GM12878 (cell line): ENCODE data around the gene BMP7. TPM values are rescaled to one million over a fixed set of nuclear protein-coding genes. Genes with fewer than 3 reads are reported as not detected.

ENCODE experiments used
- ATAC-seq: fragments of 200-7000 bp; cut with Tn5 transposase; 3 replicates; pipeline ENCODE4 v1.9.1; 2020; ENCODE audit warnings: mild to moderate bottlenecking, moderate library complexity
- BruUV-seq: library from RNA; stranded (reverse); fragments of 400-500 nt; replicated peaks from 2 replicates; lab custom pipeline; 2021; lab: Mats Ljungman, UMichigan
- CTCF ChIA-PET: fragments of 300-600 bp; sonication (Branson Sonifier 250); formaldehyde crosslinking; extraction: SDS; loops from one replicate; lab custom pipeline; 2021; ENCODE audit warnings: inconsistent platforms; lab: Yijun Ruan, JAX
- POLR2A ChIA-PET: fragments of 350-600 bp; formaldehyde crosslinking; extraction: SDS; loops from one replicate; lab custom pipeline; 2021; ENCODE audit warnings: inconsistent platforms; lab: Charles Lee
- RAD21 ChIA-PET: fragments of 300-600 bp; sonication (Branson Sonifier 250); formaldehyde crosslinking; loops from one replicate; lab custom pipeline; 2023; ENCODE audit warnings: antibody characterized with exemption; ENCODE audit not compliant: unreplicated experiment; lab: Charles Lee
- SMC1A ChIA-PET: fragments of 300-600 bp; sonication (Branson Sonifier 250); formaldehyde crosslinking; loops from one replicate; lab custom pipeline; 2023; ENCODE audit not compliant: unreplicated experiment, uncharacterized antibody; lab: Charles Lee
- DNase-seq: peaks from one replicate; pipeline ENCODE4 v3.0.0-alpha.2; 2011; ENCODE audit warnings: low read depth, low spot score
- FAIRE-seq: peaks from 3 replicates; lab custom pipeline; 2011; peaks lifted over from hg19 to GRCh38; lab: Jason Lieb, UNC
- H2AFZ ChIP-seq: 2 replicates; pipeline ENCODE4 v1.6.0; 2011; ENCODE audit warnings: low read depth, low read length, control low read depth; ENCODE audit not compliant: control insufficient read depth
- H3K27ac ChIP-seq: 2 replicates; pipeline ENCODE4 v1.5.1; 2011; ENCODE audit warnings: control low read depth; ENCODE audit not compliant: control insufficient read depth, insufficient read depth
- H3K27me3 ChIP-seq, 2 experiments: replicated peaks in 1 of 2; 2 replicates each; pipeline versions ENCODE4 v1.6.0 to v1.6.1; 2011; ENCODE audit warnings: low read length in 1 of 2; ENCODE audit not compliant: control insufficient read depth in 2 of 2, insufficient read depth in 2 of 2
- H3K36me3 ChIP-seq, 2 experiments: 2 replicates each; pipeline ENCODE4 v1.5.1; 2011; ENCODE audit warnings: low read length in 1 of 2; ENCODE audit not compliant: control insufficient read depth in 2 of 2, insufficient read depth in 2 of 2
- H3K4me1 ChIP-seq: 2 replicates; pipeline ENCODE4 v1.6.1; 2011; ENCODE audit warnings: mild to moderate bottlenecking, low read length, moderate library complexity, mixed read lengths; ENCODE audit not compliant: control insufficient read depth, insufficient read depth
- H3K4me2 ChIP-seq: 2 replicates; pipeline ENCODE4 v1.6.0; 2011; ENCODE audit warnings: control low read depth; ENCODE audit not compliant: control insufficient read depth, insufficient read depth
- H3K4me3 ChIP-seq: fragments of 200-600 bp; sonication (generic); 2 replicates; pipeline ENCODE4 v1.5.1; 2016
- H3K79me2 ChIP-seq: 2 replicates; pipeline ENCODE4 v1.6.0; 2011; ENCODE audit warnings: low read length; ENCODE audit not compliant: control insufficient read depth, insufficient read depth
- H3K9ac ChIP-seq: 2 replicates; pipeline ENCODE4 v1.8.0; 2011; ENCODE audit warnings: low read length, control low read depth, mixed read lengths; ENCODE audit not compliant: control insufficient read depth, insufficient read depth
- H3K9me3 ChIP-seq: replicated peaks from 3 replicates; pipeline ENCODE4 v1.5.1; 2011; ENCODE audit warnings: mild to moderate bottlenecking, low read length; ENCODE audit not compliant: control insufficient read depth, insufficient read depth
- H4K20me1 ChIP-seq: 2 replicates; pipeline ENCODE4 v1.6.0; 2011; ENCODE audit not compliant: control insufficient read depth, insufficient read depth
- ATF3 ChIP-seq: IDR thresholded peaks from 2 replicates; pipeline ENCODE4 v1.6.1; 2011; ENCODE audit warnings: low read depth, mild to moderate bottlenecking, low read length, moderate library complexity, borderline replicate concordance; ENCODE audit errors: extremely low read depth
- BACH1 ChIP-seq: fragments of 450-650 bp; IDR thresholded peaks from 2 replicates; pipeline ENCODE4 v1.6.1; 2017; ENCODE audit warnings: mild to moderate bottlenecking, borderline replicate concordance
- EZH2 ChIP-seq: IDR thresholded peaks from 2 replicates; pipeline ENCODE4 v1.6.1; 2012; ENCODE audit warnings: low read depth, mild to moderate bottlenecking, control low read depth, inconsistent platforms, low read length, borderline replicate concordance; ENCODE audit not compliant: control insufficient read depth
- FOXM1 ChIP-seq: IDR thresholded peaks from 2 replicates; pipeline ENCODE4 v1.6.1; 2012; ENCODE audit warnings: low read depth, mild to moderate bottlenecking, inconsistent platforms, low read length, moderate library complexity
- SIN3A ChIP-seq: IDR thresholded peaks from 2 replicates; pipeline ENCODE4 v1.6.1; 2012; ENCODE audit warnings: low read depth, low read length, improper control_type of control experiment
- SPI1 ChIP-seq: IDR thresholded peaks from 2 replicates; pipeline ENCODE4 v1.6.1; 2011; ENCODE audit warnings: low read depth, mild to moderate bottlenecking, low read length, moderate library complexity, borderline replicate concordance; ENCODE audit not compliant: insufficient read depth
- TCF3 ChIP-seq: IDR thresholded peaks from 2 replicates; pipeline ENCODE4 v1.6.1; 2012; ENCODE audit warnings: low read depth, mild to moderate bottlenecking, low read length, borderline replicate concordance; ENCODE audit not compliant: insufficient read depth
- ZNF592 ChIP-seq: fragments of 450-650 bp; IDR thresholded peaks from 2 replicates; pipeline ENCODE4 v1.6.1; 2017; ENCODE audit warnings: mild to moderate bottlenecking, moderate library complexity
- WGBS: methylation state at CpG from one replicate; pipeline ENCODE4 v1.1.6; 2016; ENCODE audit warnings: low lambda C conversion rate; ENCODE audit not compliant: insufficient replicate concordance, insufficient coverage; ENCODE audit errors: missing lambda C conversion rate; 5-methylcytosine and 5-hydroxymethylcytosine counted together
- in situ Hi-C: fragments of 300-500 bp; cut with MboI; formaldehyde crosslinking; loops from 9 replicates; pipeline ENCODE4 v1.14.3; 2018; ENCODE audit warnings: mixed read lengths
- intact Hi-C: fragments of 100-400 bp; cut with micrococcal nuclease; formaldehyde crosslinking; loops from one replicate; pipeline ENCODE4 v1.14.2; 2022; ENCODE audit not compliant: unreplicated experiment
- polyA plus RNA-seq, 11 experiments: library from polyadenylated mRNA; depleted of rRNA in 4 of 11; unstranded in 6 of 11; stranded (reverse) in 5 of 11; fragments of >200 nt; fragmentation: Nextera tagmentation in 4 of 11; fragmentation: Illumina TruSeq in 1 of 11; extraction: Ambion mirVana in 4 of 11; extraction: Trizol in 1 of 11; gene quantifications; 1 replicate in 1 of 11; 2 replicates in 10 of 11; pipeline versions ENCODE4 v1.2.1 to v1.2.3, GENCODE V29; 2011 to 2016; ENCODE audit warnings: inconsistent platforms in 2 of 11, missing spikeins in 2 of 11, low read depth in 1 of 11
- total RNA-seq, 4 experiments: library from RNA; depleted of rRNA in 3 of 4; stranded (reverse); fragments of >200 nt in 3 of 4; fragmentation: Illumina TruSeq in 1 of 4; extraction: Trizol in 1 of 4; gene quantifications; 2 replicates each; pipeline versions ENCODE4 v1.2.1 to v1.2.3, GENCODE V29; 2013 to 2021

The BMP7 gene
- total and polyA plus RNA-seq, 10 of the 15 experiments (the other 5 are each of a cell fraction or from before 2014, with no cell fraction given), result 0.18 to 0.51 (median 0.28) TPM; not detected in 7

GRCh38 chr20:57280221-57280620, 13.8 kb upstream of the BMP7 start:
- H4K20me1 ChIP-seq, result no peaks in the 10 kb centered on the region; the same call in 1 of the 2 replicates
- no TSS peak for BruUV-seq
- H3K9me3 ChIP-seq, result no peaks in the 10 kb centered on the region
- FAIRE-seq, result no peak
- ATAC-seq, result no peak
- CTCF ChIA-PET, result no interaction called here
- no peaks in the 10 kb centered on the region for H3K4me1 ChIP-seq
- in situ Hi-C loops (no loop called here), intact Hi-C loops (no loop called here)
- no peak overlapping the region for H3K4me2 ChIP-seq
- no peaks in the 10 kb centered on the region for H3K79me2 ChIP-seq
- H2AFZ ChIP-seq, result no peak overlapping the region
- DNase-seq, result no peak
- POLR2A ChIA-PET, result interaction anchor here (0.7 kb wide), 1 partner anchor 1001 kb away, joined by 3 read pairs; no protein-coding TSS in a partner anchor
- TF ChIP-seq FOXM1 (no peak), BACH1 (no peak), SPI1 (no peak), EZH2 (no peak), ATF3 (no peak), TCF3 (no peak), SIN3A (no peak), ZNF592 (no peak)
- WGBS, result 54% methylated on average over 10 of the region's 10 CpGs
- H3K9ac ChIP-seq, result no peak overlapping the region
- peaks cover 8 to 12% of the 10 kb centered on the region in 2 experiments; a peak in 3 of 4 replicates for H3K27me3 ChIP-seq
- no peak overlapping the region for H3K4me3 ChIP-seq
- H3K36me3 ChIP-seq, result no peaks in the 10 kb centered on the region
- no peak overlapping the region for H3K27ac ChIP-seq
- SMC1A ChIA-PET, result no interaction called here
- RAD21 ChIA-PET, result no interaction called here
